Gastroesophageal sphincter (tissue), 3 donors: ENCODE results near the gene CACNG7.

Experiments used
- POLR2A ChIP-seq, 2 donors: fragments of 450-650 bp; IDR thresholded peaks; one replicate each; pipeline ENCODE4 v1.6.1; 2017; ENCODE audit warnings: antibody characterized with exemption in 2 of 2, mild to moderate bottlenecking in 2 of 2, moderate library complexity in 1 of 2
- POLR2AphosphoS5 ChIP-seq: sonication (generic); formaldehyde crosslinking; IDR thresholded peaks from one replicate; pipeline ENCODE4 v1.6.1; 2017; ENCODE audit warnings: antibody characterized with exemption
- TF ChIP-seq, protein P1 (sequence below), 4 experiments: fragments of 200-600 bp in 2 of 4; fragments of 450-650 bp in 2 of 4; sonication (generic) in 1 of 4; IDR thresholded peaks; one replicate each; pipeline ENCODE4 v1.5.1; 2017 to 2019; ENCODE audit warnings: antibody characterized with exemption in 4 of 4, mild to moderate bottlenecking in 2 of 4, moderate library complexity in 2 of 4

DNA sequence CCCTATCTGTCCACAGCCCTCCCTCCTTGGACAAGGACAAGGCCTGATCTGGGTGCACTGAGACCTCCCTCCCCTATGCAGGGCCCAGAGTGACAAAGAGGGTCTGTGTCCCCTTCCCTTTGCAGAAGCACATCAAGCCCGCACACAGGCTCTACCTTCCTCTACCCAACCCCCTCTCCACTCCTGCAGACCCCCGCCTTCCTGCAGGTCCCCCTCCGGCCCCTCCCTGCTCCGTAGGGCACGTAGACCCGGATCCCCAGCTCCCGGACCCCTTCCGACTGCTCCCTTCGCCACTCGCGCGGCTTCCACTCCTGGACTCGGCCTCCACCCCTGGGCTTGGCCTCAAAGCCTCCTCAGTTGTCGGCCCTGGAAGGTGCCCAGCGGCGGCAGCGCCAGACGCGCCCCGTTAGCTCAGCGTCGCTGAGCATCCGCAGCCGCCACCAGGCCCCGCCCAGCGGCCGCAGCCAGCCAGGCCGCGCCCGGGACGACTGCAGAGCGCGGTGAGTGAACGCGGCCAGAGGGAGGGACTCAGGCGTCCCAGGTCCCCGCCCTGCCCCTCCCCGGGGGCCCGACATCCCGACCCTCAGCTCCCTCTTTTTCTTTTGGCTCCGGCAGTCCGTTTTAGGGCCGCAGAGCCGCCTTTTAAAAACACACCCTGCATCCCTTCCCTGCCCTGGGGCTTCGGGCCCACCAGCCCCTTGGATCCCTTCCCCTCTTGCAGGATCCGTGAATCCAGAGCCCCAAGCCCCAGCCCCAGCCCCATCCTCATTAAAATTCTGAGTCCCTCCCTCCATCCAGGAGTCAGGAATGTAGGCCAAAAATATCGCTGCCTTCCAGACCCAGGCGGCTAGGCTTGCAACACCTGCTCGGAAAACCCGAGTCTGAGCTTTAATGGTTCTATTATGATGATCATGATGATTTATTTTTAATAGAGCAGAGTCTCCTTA lies 42.9 kb upstream of the CACNG7 start:
- TF ChIP-seq, protein P1, sequence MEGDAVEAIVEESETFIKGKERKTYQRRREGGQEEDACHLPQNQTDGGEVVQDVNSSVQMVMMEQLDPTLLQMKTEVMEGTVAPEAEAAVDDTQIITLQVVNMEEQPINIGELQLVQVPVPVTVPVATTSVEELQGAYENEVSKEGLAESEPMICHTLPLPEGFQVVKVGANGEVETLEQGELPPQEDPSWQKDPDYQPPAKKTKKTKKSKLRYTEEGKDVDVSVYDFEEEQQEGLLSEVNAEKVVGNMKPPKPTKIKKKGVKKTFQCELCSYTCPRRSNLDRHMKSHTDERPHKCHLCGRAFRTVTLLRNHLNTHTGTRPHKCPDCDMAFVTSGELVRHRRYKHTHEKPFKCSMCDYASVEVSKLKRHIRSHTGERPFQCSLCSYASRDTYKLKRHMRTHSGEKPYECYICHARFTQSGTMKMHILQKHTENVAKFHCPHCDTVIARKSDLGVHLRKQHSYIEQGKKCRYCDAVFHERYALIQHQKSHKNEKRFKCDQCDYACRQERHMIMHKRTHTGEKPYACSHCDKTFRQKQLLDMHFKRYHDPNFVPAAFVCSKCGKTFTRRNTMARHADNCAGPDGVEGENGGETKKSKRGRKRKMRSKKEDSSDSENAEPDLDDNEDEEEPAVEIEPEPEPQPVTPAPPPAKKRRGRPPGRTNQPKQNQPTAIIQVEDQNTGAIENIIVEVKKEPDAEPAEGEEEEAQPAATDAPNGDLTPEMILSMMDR (IDR thresholded peaks at IDR 0.05) = peak in 2 of 4 experiments; percentile 5 to 23
- peak; percentile 36 for TF ChIP-seq POLR2AphosphoS5
- peak; percentile 33 to 41 for TF ChIP-seq POLR2A (IDR thresholded peaks at IDR 0.05)
